Endothelial cell of coronary artery (primary cell): Measurements from ENCODE around the gene OR10T2. TPM values are rescaled to one million over a fixed set of nuclear protein-coding genes. Genes with fewer than 3 reads are reported as not detected.

Experiments
- total RNA-seq: library from RNA; depleted of rRNA; stranded (reverse); fragments of >200 nt; gene quantifications from 2 replicates; pipeline ENCODE4 v1.2.3, GENCODE V29; 2014

OR10T2 gene, protein sequence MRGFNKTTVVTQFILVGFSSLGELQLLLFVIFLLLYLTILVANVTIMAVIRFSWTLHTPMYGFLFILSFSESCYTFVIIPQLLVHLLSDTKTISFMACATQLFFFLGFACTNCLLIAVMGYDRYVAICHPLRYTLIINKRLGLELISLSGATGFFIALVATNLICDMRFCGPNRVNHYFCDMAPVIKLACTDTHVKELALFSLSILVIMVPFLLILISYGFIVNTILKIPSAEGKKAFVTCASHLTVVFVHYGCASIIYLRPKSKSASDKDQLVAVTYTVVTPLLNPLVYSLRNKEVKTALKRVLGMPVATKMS
- total RNA-seq = not detected in 2 replicates

DNA sequence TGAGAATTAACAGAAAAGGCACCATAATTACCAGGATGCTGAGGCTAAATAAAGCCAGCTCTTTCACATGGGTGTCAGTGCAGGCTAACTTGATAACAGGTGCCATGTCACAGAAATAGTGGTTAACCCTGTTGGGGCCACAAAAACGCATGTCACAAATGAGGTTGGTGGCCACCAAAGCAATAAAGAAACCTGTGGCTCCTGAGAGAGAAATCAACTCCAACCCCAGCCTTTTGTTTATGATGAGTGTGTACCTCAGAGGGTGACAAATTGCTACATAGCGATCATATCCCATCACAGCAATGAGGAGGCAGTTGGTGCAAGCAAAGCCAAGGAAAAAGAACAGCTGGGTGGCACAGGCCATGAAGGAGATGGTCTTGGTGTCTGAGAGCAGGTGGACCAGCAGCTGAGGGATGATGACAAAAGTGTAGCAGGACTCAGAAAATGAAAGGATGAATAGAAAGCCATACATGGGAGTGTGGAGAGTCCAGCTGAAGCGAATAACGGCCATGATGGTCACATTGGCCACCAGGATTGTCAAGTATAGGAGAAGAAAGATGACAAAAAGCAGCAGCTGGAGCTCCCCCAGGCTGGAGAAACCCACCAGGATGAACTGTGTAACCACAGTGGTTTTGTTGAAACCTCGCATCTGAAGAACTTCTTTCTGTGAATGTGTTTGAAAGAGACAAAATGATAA lies at the start of gene OR10T2:
Gene OR10T2 (minus strand): TSS at position 649 of the 697 bp plus-strand sequence. CDS start 0 bp downstream, at position 649.

DNA sequence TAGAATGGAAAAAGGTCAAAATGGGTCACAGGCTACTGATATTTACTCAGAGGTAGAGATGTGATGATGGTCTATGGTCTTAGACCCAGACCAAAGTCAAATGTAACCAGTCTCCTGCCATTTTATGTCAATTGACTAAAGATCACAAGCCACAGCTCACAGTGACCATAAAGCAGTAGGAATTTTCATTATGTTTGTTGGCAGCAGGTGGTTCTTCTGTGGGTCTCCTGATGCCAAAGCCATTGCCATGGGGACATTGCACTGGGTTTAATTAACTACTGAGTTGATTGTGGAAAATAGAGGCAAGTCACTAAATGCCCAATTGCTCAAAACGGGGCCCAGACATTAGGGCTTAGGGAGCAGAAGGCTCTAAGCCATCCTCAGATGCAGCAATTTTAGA lies 26.9 kb upstream of the OR10T2 start, which contains the start of gene OR10K2:
Gene OR10K2 (minus strand): TSS at position 101 of the 400 bp plus-strand sequence. CDS start 5,371 bp downstream, outside the sequence.

DNA sequence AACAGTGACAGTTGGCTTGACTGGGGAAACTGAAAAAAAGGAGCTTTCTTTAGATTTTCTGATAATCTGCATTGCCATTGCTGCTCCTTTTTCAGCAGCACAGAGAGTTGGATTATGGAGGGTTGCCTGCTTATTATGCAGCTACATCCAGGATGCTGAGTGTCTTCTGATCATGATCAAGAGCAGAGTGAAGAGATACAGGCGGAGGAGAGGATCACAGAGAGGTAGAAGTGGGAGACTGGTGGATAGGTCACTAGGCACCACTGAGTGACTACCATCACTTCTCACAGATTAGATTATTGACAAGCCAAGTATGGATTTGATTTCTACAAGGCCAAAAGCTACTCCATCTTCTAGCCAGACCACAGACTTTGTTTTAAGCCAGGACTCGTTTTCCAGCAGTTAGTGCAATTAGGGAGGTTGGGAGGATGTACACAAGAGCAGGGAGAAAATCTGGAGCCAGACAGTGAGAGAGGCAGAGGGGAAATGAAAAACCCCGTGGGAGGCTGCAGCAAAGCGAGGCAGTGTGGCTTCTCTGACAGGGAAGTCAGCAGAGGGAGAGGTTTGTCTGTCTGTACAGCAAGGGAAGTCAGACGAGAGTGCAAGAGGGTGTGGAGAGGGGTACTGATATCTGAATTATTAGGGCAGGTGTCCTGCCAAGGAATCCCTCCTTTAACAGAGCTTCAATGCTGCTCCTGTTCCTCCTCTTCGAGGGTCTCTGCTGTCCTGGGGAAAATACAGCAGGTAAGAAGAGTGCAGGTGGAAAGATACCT lies 45.8 kb downstream of the OR10T2 start, which contains the start of gene CD1E:
Gene CD1E (plus strand): TSS at position 592 of the 773 bp plus-strand sequence. CDS start 95 bp downstream, at position 687.

Other genes with a start within 250 kb of the OR10T2 start
- gene CD1D, start 218.6 kb downstream of the OR10T2 start, total RNA-seq = 0.09 TPM in 1 of 2 replicates, not detected in the other
- not detected in 2 replicates for gene CD1A, start 145.0 kb downstream of the OR10T2 start, total RNA-seq
- not detected in 2 replicates for gene CD1C, start 109.5 kb downstream of the OR10T2 start, total RNA-seq
- gene CD1B, start 67.9 kb downstream of the OR10T2 start, total RNA-seq = not detected in 2 replicates
- gene CD1E, start 45.6 kb downstream of the OR10T2 start, total RNA-seq = not detected in 2 replicates
- gene OR10K2, start 26.8 kb upstream of the OR10T2 start, total RNA-seq = not detected in 2 replicates
- gene OR10K1, start 62.4 kb upstream of the OR10T2 start, total RNA-seq = not detected in 2 replicates
- not detected in 2 replicates for gene OR10R2, start 72.8 kb upstream of the OR10T2 start, total RNA-seq
- gene OR6Y1, start 154.9 kb upstream of the OR10T2 start, total RNA-seq = not detected in 2 replicates
- gene OR6P1, start 171.1 kb upstream of the OR10T2 start, total RNA-seq = not detected in 2 replicates
- gene OR10X1, start 180.4 kb upstream of the OR10T2 start, total RNA-seq = not detected in 2 replicates
- gene OR10Z1, start 205.8 kb upstream of the OR10T2 start, total RNA-seq = not detected in 2 replicates